B cell (primary cell): ENCODE data around the gene PPP2R2B.

Source experiments
- CTCF ChIP-seq: fragments of 200-600 bp; IDR thresholded peaks from one replicate; pipeline ENCODE4 v1.8.0; 2022; ENCODE audit warnings: antibody characterized with exemption, mild to moderate bottlenecking
- EZH2 ChIP-seq: IDR thresholded peaks from 2 replicates; pipeline ENCODE4 v1.6.1; 2012; ENCODE audit warnings: borderline replicate concordance, low read depth, mild to moderate bottlenecking, moderate library complexity, low read length; ENCODE audit not compliant: insufficient read depth, poor library complexity, severe bottlenecking

- TF ChIP-seq CTCF, result no peak
- no peak for TF ChIP-seq EZH2
Measured at GRCh38 chr5:146781157-146781556, 97.4 kb downstream of the PPP2R2B start.
